CMK (cell line): ENCODE measurements around the gene BACH2.

ENCODE experiments used
- DNase-seq: peaks from one replicate; pipeline ENCODE4 v3.0.0-alpha.2; 2010; ENCODE audit warnings: low read depth

Gene BACH2

DNA sequence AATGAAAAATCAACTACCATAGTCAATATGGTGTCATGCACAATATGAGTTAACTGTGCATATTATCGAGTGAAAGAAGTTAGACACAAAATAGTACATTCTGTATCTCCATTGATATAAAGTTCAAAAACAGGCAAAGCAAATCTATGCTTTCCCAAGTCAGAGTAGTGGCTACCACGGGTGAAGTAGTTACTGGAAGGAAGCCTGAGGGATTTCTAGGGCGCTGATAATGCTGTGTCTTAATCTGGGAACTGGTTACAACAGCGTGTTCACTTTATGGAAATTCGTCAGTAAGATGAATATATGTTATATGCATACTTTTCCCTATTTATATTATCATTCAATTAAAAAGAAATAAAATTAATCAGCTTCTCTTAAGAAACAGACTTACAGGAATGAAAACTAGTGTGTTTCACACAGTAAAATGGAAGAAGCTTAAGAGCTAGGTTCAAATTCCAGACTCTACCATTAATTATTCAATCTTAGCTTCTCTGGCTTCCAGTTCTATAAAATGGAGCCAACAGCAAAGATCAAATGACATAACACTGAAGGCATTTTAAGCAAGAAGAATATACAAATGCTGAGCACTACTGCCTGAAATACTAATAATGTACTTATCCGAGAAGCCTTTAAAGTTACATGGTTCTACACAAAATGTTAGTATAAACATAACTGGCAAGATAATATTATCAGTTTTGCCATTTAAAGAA, 19.2 kb downstream of the BACH2 start:
- DNase-seq: no peak

- no peak for DNase-seq
These were observed 22.1 kb downstream of the BACH2 start for GRCh38 chr6:90274451-90275030.

GRCh38 chr6:90273863-90274262, 22.8 kb downstream of the BACH2 start:
- no peak for DNase-seq

GRCh38 chr6:90272895-90273294, 23.7 kb downstream of the BACH2 start:
- DNase-seq: no peak

- DNase-seq: no peak
These were observed 24.8 kb downstream of the BACH2 start for GRCh38 chr6:90271831-90272230.

DNA sequence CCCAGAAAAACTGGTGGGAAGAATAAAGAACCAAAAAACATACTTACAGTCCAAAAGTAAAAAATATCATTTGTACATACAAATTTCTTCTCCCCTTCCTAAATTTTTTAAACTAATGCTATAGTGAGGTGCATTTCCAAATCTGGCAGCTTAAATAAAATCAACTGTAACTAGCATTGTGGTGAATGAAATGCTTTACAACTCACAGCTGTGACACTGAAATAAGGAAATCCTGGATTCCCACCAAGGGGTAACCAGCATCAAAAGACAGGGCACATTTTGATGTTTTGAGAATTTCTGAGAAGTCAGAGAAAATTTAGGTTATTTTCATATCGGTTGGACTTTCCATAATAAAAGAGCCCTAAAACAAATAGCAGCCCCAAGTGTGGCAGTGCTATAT, 27.3 kb downstream of the BACH2 start:
- no peak for DNase-seq

GRCh38 chr6:90268178-90268577, 28.5 kb downstream of the BACH2 start:
- DNase-seq: no peak

- DNase-seq: no peak
These were observed 29.6 kb downstream of the BACH2 start for GRCh38 chr6:90266905-90267621.

- no peak for DNase-seq
These were observed 32.1 kb downstream of the BACH2 start for GRCh38 chr6:90264561-90264960.

- no peak for DNase-seq
These were observed 33.0 kb downstream of the BACH2 start for GRCh38 chr6:90263633-90264032.

DNA sequence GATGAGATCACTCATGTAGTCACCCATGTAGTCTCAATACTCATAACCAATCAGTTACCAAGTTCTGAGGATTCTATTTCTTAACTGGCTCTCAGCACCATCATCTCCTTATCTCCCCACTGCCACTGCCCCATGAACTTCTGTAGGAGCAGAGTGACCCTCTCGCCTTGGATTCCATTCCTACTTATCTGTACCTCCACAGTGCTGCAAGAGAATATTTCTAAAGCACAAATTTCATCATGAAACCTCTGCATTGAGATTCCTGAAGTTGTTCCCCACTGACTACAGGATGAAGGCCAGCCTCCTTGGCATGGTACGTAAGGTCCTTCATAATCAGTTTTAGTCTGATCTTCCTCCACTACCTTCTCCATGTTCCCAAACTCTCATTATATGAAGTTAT, 34.8 kb downstream of the BACH2 start:
- DNase-seq: no peak

GRCh38 chr6:90257486-90257738, 39.2 kb downstream of the BACH2 start:
- no peak for DNase-seq

DNA sequence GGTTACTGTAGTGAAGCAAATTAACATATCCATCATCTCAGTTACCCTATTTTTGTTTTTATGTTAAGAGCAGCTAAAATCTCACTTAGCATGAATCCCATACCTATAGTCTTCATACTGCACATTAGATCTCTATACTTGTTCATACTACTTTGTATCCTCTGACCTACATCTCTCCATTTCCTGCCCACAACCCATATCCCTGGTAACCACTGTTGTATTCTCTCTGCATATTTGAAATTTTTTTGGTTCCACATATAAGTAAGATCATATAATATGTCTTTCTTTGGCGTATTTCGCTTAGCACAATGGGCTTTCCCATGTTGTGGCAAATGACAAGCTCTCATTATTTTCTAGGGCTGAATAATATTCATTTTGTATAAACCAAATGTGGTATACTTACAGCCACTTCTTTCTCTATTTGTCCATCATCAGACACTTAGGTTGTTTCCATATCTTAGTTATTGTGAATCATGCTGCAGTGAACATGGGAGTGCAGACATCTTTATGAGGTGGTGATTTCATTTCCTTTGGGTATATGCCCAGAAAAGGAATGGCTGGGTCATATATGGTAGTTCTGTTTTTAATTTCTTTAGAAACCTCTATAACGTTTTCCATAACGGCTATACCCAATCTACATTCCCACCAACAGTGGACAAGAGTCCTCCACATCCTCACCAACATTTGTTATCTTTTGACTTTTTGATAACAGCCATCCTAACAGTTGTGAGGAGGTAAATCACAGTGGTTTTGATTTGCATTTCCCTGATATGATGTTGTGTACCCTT, 39.8 kb downstream of the BACH2 start:
- DNase-seq: no peak

DNA sequence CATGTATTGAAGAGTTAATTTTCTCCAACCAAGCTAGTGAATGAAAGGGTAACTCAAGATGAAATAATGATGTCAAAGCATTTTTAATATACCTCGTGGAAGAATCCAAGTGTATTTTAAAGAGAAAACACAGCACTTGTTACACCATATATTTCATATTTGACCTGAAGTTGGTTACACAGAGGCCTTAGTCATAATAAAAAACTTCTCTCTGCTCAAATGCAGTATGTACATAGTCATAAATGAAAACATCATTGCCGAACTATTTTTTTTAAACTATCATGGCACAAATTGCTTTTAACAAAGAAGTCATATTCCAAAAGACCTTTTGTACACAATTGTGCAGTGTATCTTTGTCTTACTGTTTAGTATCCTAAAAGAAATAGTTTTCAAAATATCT, 43.0 kb downstream of the BACH2 start:
- no peak for DNase-seq

- DNase-seq: no peak
These were observed 45.2 kb downstream of the BACH2 start for GRCh38 chr6:90251295-90251992.

DNA sequence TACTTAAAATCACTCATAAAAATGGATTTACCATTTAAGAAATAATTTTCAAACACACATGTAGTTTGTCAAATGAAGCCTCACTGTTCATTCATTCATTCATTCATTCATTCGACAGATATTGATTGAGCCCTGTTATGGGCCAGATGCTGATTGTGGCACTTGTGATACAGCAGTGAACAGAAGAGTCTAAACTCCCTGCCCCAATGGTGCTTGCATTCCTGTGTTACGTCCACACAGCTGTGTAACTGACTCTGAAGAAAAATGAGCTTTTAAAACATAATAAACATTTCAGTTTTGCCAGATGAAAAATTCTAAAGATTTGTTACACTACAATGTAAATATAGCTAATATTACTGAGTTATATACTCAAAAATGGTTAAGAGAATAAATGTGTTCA, 46.2 kb downstream of the BACH2 start:
- DNase-seq: no peak

GRCh38 chr6:90249458-90249857, 47.2 kb downstream of the BACH2 start:
- no peak for DNase-seq

- DNase-seq: no peak
These were observed 47.6 kb downstream of the BACH2 start for GRCh38 chr6:90249034-90249433.

GRCh38 chr6:90247262-90247661, 49.4 kb downstream of the BACH2 start:
- DNase-seq: no peak

DNA sequence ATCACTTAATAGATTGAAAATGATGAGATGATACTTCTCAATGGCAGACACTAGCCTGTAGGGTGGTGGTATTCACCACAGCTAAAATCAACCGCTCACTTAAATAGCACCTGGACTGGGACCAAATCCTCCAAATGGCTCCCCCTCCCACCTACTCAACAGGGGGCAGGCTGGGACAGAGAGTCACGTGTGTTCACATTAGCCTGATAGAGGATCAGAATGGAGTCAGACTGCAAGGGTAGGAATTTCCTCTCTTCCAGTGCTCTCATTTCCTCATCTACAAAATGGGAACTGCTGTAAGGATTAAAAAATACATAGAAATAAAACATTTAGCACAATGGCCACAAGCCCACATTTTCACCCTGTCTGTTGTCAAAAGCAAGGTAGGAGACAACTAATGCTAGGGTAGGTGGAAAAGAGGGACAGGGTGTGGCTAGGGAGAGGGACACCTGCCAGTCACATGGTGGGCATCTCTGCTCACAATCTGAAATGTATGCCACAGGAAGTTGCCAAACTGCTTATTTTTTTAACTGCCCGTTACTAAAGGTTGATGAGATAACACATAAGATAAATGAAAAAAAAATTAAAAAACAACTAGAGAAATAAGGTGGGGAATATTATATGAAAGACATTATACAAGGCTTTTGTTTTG, 55.3 kb downstream of the BACH2 start:
- no peak for DNase-seq

- no peak for DNase-seq
These were observed 58.0 kb downstream of the BACH2 start for GRCh38 chr6:90238496-90239266.
